Trophoblast cell (in vitro differentiated cells and primary cell): ENCODE measurements around the gene GINS2.

Experiments
- DNase-seq, 2 donors: peaks; one replicate each; pipeline ENCODE4 v3.0.0-alpha.2; 2016
- H2AFZ ChIP-seq: 2 replicates; pipeline ENCODE4 v1.6.1; 2013; ENCODE audit warnings: low read length, moderate library complexity, mild to moderate bottlenecking; ENCODE audit not compliant: insufficient read depth, poor library complexity
- H2AK5ac ChIP-seq: 2 replicates; pipeline ENCODE4 v1.6.1; 2013; ENCODE audit warnings: mild to moderate bottlenecking, low read length
- H2BK120ac ChIP-seq: 2 replicates; pipeline ENCODE4 v1.6.1; 2013; ENCODE audit warnings: low read length, mild to moderate bottlenecking, moderate library complexity; ENCODE audit not compliant: insufficient read depth, poor library complexity
- H2BK12ac ChIP-seq: 2 replicates; pipeline ENCODE4 v1.6.1; 2013; ENCODE audit warnings: mild to moderate bottlenecking, low read length, moderate library complexity
- H2BK5ac ChIP-seq: 2 replicates; pipeline ENCODE4 v1.6.1; 2013; ENCODE audit warnings: low read length, low read depth, moderate library complexity, mild to moderate bottlenecking; ENCODE audit not compliant: poor library complexity
- H3K14ac ChIP-seq: 2 replicates; pipeline ENCODE4 v1.6.1; 2013; ENCODE audit warnings: mild to moderate bottlenecking, low read length
- H3K18ac ChIP-seq: 2 replicates; pipeline ENCODE4 v1.6.1; 2013; ENCODE audit warnings: mild to moderate bottlenecking, low read length
- H3K23ac ChIP-seq: 2 replicates; pipeline ENCODE4 v1.6.1; 2013; ENCODE audit warnings: low read length
- H3K27ac ChIP-seq: 2 replicates; pipeline ENCODE4 v1.5.1; 2013; ENCODE audit warnings: low read depth, mild to moderate bottlenecking, inconsistent platforms, low read length, moderate library complexity
- H3K27me3 ChIP-seq: 2 replicates; pipeline ENCODE4 v1.6.1; 2013; ENCODE audit warnings: inconsistent platforms, mild to moderate bottlenecking, low read length, moderate library complexity; ENCODE audit not compliant: insufficient read depth
- H3K36me3 ChIP-seq, 2 experiments: 1 replicate in 1 of 2; 2 replicates in 1 of 2; pipeline ENCODE4 v1.6.1; 2013; ENCODE audit warnings: low read length in 2 of 2, mild to moderate bottlenecking in 2 of 2, moderate library complexity in 1 of 2; ENCODE audit not compliant: insufficient read depth in 2 of 2, control insufficient read depth in 1 of 2
- H3K4ac ChIP-seq: 2 replicates; pipeline ENCODE4 v1.6.1; 2013; ENCODE audit warnings: low read depth, mild to moderate bottlenecking, low read length, moderate library complexity
- H3K4me1 ChIP-seq, 2 experiments: 1 replicate in 1 of 2; 2 replicates in 1 of 2; pipeline ENCODE4 v1.6.1; 2013; ENCODE audit warnings: low read length in 2 of 2, mild to moderate bottlenecking in 2 of 2, moderate library complexity in 1 of 2; ENCODE audit not compliant: insufficient read depth in 2 of 2, control insufficient read depth in 1 of 2
- H3K4me2 ChIP-seq: 2 replicates; pipeline ENCODE4 v1.6.1; 2013; ENCODE audit warnings: inconsistent platforms, mild to moderate bottlenecking, low read length, moderate library complexity
- H3K4me3 ChIP-seq: 2 replicates; pipeline ENCODE4 v1.5.1; 2013; ENCODE audit warnings: mild to moderate bottlenecking, low read depth, low read length, inconsistent platforms
- H3K79me1 ChIP-seq: one replicate; pipeline ENCODE4 v1.6.1; 2013; ENCODE audit warnings: low read length
- H3K79me2 ChIP-seq: 2 replicates; pipeline ENCODE4 v1.6.1; 2013; ENCODE audit warnings: low read length, mild to moderate bottlenecking; ENCODE audit not compliant: control insufficient read depth, insufficient read depth, poor library complexity
- H3K9ac ChIP-seq: 2 replicates; pipeline ENCODE4 v1.6.1; 2013; ENCODE audit warnings: mild to moderate bottlenecking, low read length
- H3K9me3 ChIP-seq: 2 replicates; pipeline ENCODE4 v1.6.1; 2013; ENCODE audit warnings: low read depth, mild to moderate bottlenecking, control low read depth, inconsistent platforms, low read length; ENCODE audit not compliant: insufficient read depth
- H4K12ac ChIP-seq: 2 replicates; pipeline ENCODE4 v1.6.1; 2013; ENCODE audit warnings: low read depth, mild to moderate bottlenecking, low read length, moderate library complexity
- H4K8ac ChIP-seq: 2 replicates; pipeline ENCODE4 v1.6.1; 2013; ENCODE audit warnings: low read depth, mild to moderate bottlenecking, low read length, moderate library complexity
- H4K91ac ChIP-seq: one replicate; pipeline ENCODE4 v1.6.1; 2013; ENCODE audit warnings: low read depth, mild to moderate bottlenecking, low read length, moderate library complexity
- WGBS: extraction: QIAGEN DNeasy Blood & Tissue Kit; methylation state at CpG from one replicate; pipeline ENCODE4 v1.1.7; 2013; ENCODE audit warnings: missing lambda C conversion rate; ENCODE audit not compliant: insufficient read length, insufficient coverage; ENCODE audit errors: extremely low coverage; 5-methylcytosine and 5-hydroxymethylcytosine counted together

Gene GINS2

DNA sequence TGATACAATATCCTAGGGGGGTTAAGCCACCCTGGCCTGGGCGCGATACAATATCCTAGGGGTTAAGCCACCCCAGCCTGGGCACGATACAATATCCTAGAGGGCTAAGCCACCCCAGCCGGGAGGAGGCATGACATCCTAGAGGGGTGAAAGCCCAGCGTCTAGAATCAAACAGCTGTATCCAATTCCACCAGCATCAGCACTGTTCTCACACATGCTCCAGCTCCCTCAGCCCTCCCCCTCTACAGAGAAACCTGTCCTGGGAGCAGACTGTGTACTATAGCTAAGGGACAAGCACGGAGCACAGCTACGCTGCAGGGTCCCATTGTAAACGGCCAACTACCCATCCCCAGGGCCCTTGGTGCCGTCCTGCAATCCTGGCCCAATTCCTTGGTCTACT is 6.2 kb downstream of the GINS2 start:
- no peak overlapping the region for H3K9ac ChIP-seq
- no peak overlapping the region for H3K14ac ChIP-seq
- peaks cover 13 to 31% of the 10 kb centered on the region in 2 experiments for H3K36me3 ChIP-seq
- peak overlapping the region; percentile 63 for H4K12ac ChIP-seq
- H3K27me3 ChIP-seq: no peaks in the 10 kb centered on the region
- no peak overlapping the region for H3K23ac ChIP-seq
- no peak overlapping the region for H3K4me2 ChIP-seq
- H3K4ac ChIP-seq: no peak overlapping the region
- H3K27ac ChIP-seq: no peak overlapping the region
- WGBS: no CpG with 5 or more reads among the region's 9 CpGs
- no peaks in the 10 kb centered on the region for H3K79me2 ChIP-seq
- H3K18ac ChIP-seq: no peak overlapping the region
- no peak overlapping the region for H2BK5ac ChIP-seq
- no peak overlapping the region for H2AK5ac ChIP-seq
- H2BK12ac ChIP-seq: no peak overlapping the region
- no peak for DNase-seq
- no peak overlapping the region for H2AFZ ChIP-seq
- no peak overlapping the region for H4K8ac ChIP-seq
- no peak overlapping the region for H4K91ac ChIP-seq
- no peaks in the 10 kb centered on the region for H3K9me3 ChIP-seq
- H3K4me1 ChIP-seq: peaks cover 0 to 3% of the 10 kb centered on the region in 2 experiments
- H3K79me1 ChIP-seq: no peaks in the 10 kb centered on the region
- no peak overlapping the region for H3K4me3 ChIP-seq
- H2BK120ac ChIP-seq: no peak overlapping the region

DNA sequence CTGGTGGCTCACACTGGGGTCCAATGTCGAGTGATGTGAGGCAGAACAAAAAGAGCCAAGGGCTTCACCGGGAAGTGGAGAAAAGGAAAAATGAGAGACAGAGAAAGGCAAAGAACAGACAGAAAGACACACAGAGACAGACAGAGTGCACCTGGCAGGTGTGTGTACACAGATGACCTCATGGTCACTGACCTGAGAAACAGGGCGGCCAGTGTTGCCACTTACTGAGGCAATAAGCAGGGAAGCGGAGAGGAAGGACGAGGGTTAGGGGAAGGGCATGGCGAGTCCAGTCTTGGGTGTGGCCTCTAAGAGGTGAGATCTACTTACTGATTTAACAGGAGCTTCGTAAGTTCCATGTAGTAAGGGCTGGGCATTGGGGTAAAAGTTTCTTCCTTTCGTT is 7.5 kb downstream of the GINS2 start:
- Histone ChIP-seq H3K79me2 (no peaks in the 10 kb centered on the region), H3K4me1 (no peaks in the 10 kb centered on the region), H3K79me1 (no peaks in the 10 kb centered on the region), H3K9me3 (no peaks in the 10 kb centered on the region), H3K4me2 (no peak overlapping the region), H3K27me3 (no peaks in the 10 kb centered on the region), H3K23ac (no peak overlapping the region), H2AK5ac (no peak overlapping the region), H2BK5ac (no peak overlapping the region), H2BK120ac (no peak overlapping the region), H3K4me3 (no peak overlapping the region), H3K4ac (no peak overlapping the region), H3K9ac (no peak overlapping the region), H2AFZ (no peak overlapping the region), H3K27ac (no peak overlapping the region), H4K12ac (no peak overlapping the region), H3K14ac (no peak overlapping the region), H4K91ac (no peak overlapping the region), H4K8ac (no peak overlapping the region), H3K36me3 (peaks cover 19 to 38% of the 10 kb centered on the region in 2 experiments), H2BK12ac (no peak overlapping the region), H3K18ac (no peak overlapping the region)
- no CpG with 5 or more reads among the region's 8 CpGs for WGBS
- DNase-seq: peak; percentile 31 to 38

DNA sequence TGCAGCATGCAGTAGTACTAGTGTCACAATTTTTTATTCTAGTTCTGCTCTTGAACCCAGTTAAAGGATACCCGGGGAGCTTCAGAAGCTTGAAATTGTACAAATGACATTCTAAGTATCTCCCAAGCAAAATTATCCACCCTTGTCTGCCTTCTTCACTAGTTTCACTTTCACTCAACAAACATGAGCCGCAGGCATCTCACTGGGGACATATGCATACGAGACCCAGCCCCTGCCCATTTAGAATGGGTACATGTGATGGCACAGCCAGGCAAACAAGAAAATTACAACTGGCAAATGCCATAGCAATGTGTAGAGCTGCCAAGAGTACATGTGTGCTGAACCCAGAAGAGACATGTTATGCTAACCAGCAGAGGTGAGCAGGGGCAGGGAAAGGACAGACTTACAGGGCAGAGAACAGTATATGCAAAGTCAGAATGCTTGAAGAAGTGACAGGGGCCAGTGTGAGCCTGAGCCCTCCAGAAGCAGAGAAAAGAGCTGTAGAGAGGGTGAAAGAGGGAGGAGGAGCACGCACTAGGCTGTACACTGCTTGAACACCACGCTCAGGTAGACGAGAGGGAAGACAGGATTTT is 8.3 kb downstream of the GINS2 start:
- Histone ChIP-seq H2BK5ac (no peak overlapping the region), H3K36me3 (peaks cover 19 to 42% of the 10 kb centered on the region in 2 experiments), H3K4me3 (no peak overlapping the region), H4K91ac (no peak overlapping the region), H2AK5ac (no peak overlapping the region), H3K18ac (no peak overlapping the region), H3K4ac (no peak overlapping the region), H3K27me3 (no peaks in the 10 kb centered on the region), H3K14ac (no peak overlapping the region), H3K9ac (no peak overlapping the region), H2BK120ac (no peak overlapping the region), H3K23ac (no peak overlapping the region), H4K8ac (no peak overlapping the region), H3K4me1 (no peaks in the 10 kb centered on the region), H2BK12ac (no peak overlapping the region), H3K27ac (no peak overlapping the region), H3K79me2 (no peaks in the 10 kb centered on the region), H4K12ac (no peak overlapping the region), H3K79me1 (no peaks in the 10 kb centered on the region), H3K4me2 (no peak overlapping the region), H3K9me3 (no peaks in the 10 kb centered on the region), H2AFZ (no peak overlapping the region)
- no CpG with 5 or more reads among the region's 6 CpGs for WGBS
- DNase-seq: no peak

DNA sequence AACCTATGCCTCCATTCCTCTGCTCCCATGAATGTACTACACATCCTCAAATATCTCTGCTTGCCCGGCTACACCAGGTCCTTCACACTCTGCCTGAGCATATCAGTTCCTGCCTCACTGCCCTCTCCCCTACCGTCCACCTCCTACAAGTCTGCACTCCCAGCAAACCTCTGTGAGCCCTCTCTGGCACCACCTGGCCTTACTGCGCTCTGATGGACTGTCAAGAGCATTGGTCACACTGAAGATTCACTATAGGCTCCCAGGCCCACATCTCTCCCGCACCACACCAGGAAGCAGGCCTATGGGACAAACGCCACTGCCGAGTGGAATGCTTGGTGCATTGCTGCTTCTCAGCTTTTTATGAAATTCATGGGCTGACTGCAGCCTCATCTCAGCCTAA is 8.9 kb downstream of the GINS2 start:
- no peak overlapping the region for H4K91ac ChIP-seq
- no peak overlapping the region for H3K4me3 ChIP-seq
- H2BK12ac ChIP-seq: no peak overlapping the region
- no peak overlapping the region for H4K12ac ChIP-seq
- no peak overlapping the region for H3K4me2 ChIP-seq
- H3K27ac ChIP-seq: no peak overlapping the region
- no peak overlapping the region for H3K9ac ChIP-seq
- H3K18ac ChIP-seq: no peak overlapping the region
- WGBS: no CpG with 5 or more reads among the region's 6 CpGs
- H2BK5ac ChIP-seq: no peak overlapping the region
- no peak overlapping the region for H2AFZ ChIP-seq
- H3K27me3 ChIP-seq: no peaks in the 10 kb centered on the region
- H3K23ac ChIP-seq: no peak overlapping the region
- no peaks in the 10 kb centered on the region for H3K9me3 ChIP-seq
- H3K4me1 ChIP-seq: no peaks in the 10 kb centered on the region
- H3K14ac ChIP-seq: no peak overlapping the region
- H3K4ac ChIP-seq: no peak overlapping the region
- H3K79me1 ChIP-seq: no peaks in the 10 kb centered on the region
- H3K79me2 ChIP-seq: no peaks in the 10 kb centered on the region
- peaks cover 21 to 46% of the 10 kb centered on the region in 2 experiments for H3K36me3 ChIP-seq
- H2AK5ac ChIP-seq: no peak overlapping the region
- H2BK120ac ChIP-seq: no peak overlapping the region
- no peak overlapping the region for H4K8ac ChIP-seq
- peak; percentile 51 to 67 for DNase-seq
